Activated CD4-positive, alpha-beta T cell treated with anti-CD3 and anti-CD28 coated beads for 4 hours (primary cell): Measurements from ENCODE around the gene CHMP4B.

ENCODE experiments used
- DNase-seq, 2 donors: peaks; one replicate each; pipeline ENCODE4 v3.0.0-alpha.2; 2020

Gene CHMP4B

GRCh38 chr20:33866398-33867100 lies 55.4 kb downstream of the CHMP4B start:
- DNase-seq: no peak

- DNase-seq: no peak
Observed at GRCh38 chr20:33868042-33868441, 56.9 kb downstream of the CHMP4B start.

- no peak for DNase-seq
Observed at GRCh38 chr20:33868595-33868994, 57.4 kb downstream of the CHMP4B start.

GRCh38 chr20:33869283-33869682 lies 58.1 kb downstream of the CHMP4B start:
- no peak for DNase-seq

- DNase-seq: no peak
Observed at GRCh38 chr20:33871362-33871761, 60.2 kb downstream of the CHMP4B start.

- DNase-seq: no peak
Observed at GRCh38 chr20:33874129-33874528, 63.0 kb downstream of the CHMP4B start.

- DNase-seq: no peak
Observed at GRCh38 chr20:33875055-33875454, 63.9 kb downstream of the CHMP4B start.

GRCh38 chr20:33875534-33876026 lies 64.4 kb downstream of the CHMP4B start:
- no peak for DNase-seq

- no peak for DNase-seq
Observed at GRCh38 chr20:33878583-33878982, 67.4 kb downstream of the CHMP4B start.

- DNase-seq: no peak
Observed at GRCh38 chr20:33880396-33880795, 69.2 kb downstream of the CHMP4B start.

GRCh38 chr20:33881989-33882388 lies 70.8 kb downstream of the CHMP4B start:
- DNase-seq: no peak

GRCh38 chr20:33882481-33882880 lies 71.3 kb downstream of the CHMP4B start:
- DNase-seq: no peak

GRCh38 chr20:33883164-33883563 lies 72.0 kb downstream of the CHMP4B start:
- DNase-seq: no peak

- no peak for DNase-seq
Observed at GRCh38 chr20:33884633-33885032, 73.5 kb downstream of the CHMP4B start.

GRCh38 chr20:33889312-33889711 lies 78.2 kb downstream of the CHMP4B start:
- no peak for DNase-seq

GRCh38 chr20:33890557-33890956 lies 79.4 kb downstream of the CHMP4B start:
- DNase-seq: no peak

- DNase-seq: no peak
Observed at GRCh38 chr20:33893314-33893713, 82.2 kb downstream of the CHMP4B start.

- no peak for DNase-seq
Observed at GRCh38 chr20:33894798-33895197, 83.7 kb downstream of the CHMP4B start.

- DNase-seq: no peak
Observed at GRCh38 chr20:33896509-33896908, 85.4 kb downstream of the CHMP4B start.

- no peak for DNase-seq
Observed at GRCh38 chr20:33897313-33897912, 86.3 kb downstream of the CHMP4B start.

- DNase-seq: no peak
Observed at GRCh38 chr20:33899106-33899505, 88.0 kb downstream of the CHMP4B start.

- DNase-seq: no peak
Observed at GRCh38 chr20:33900521-33901131, 89.5 kb downstream of the CHMP4B start.

GRCh38 chr20:33901132-33901523 lies 90.0 kb downstream of the CHMP4B start:
- no peak for DNase-seq

GRCh38 chr20:33902011-33902410 lies 90.9 kb downstream of the CHMP4B start:
- DNase-seq: no peak
